ENCODE results near the gene VAV3. TPM values are rescaled to one million over a fixed set of nuclear protein-coding genes. Genes with fewer than 3 reads are reported as not detected.

The VAV3 gene
- total and polyA plus RNA-seq, 2 of the 8 experiments (the other 6 are each of a cell fraction or from before 2014, with no cell fraction given): 2.9 to 7.9 TPM

- CTCF ChIA-PET (ENCODE audit: partially characterized antibody): interaction anchor here (1.4 to 2.1 kb wide), 4 partner anchors 10 to 413 kb away, joined by 3 to 9 read pairs (median 6); no protein-coding TSS in a partner anchor
Observed at GRCh38 chr1:107689733-107690132, 275.2 kb downstream of the VAV3 start.

More at GRCh38 chr1:107689733-107690132, 275.2 kb downstream of the VAV3 start:
- no peaks in the 10 kb centered on the region for H3K23me2 ChIP-seq (ENCODE audit: low read depth, low read length)
- H4K91ac ChIP-seq (replicated peaks; ENCODE audit: insufficient read length, low read length): no peak overlapping the region
- no peak overlapping the region for H3K18ac ChIP-seq (ENCODE audit: extremely low read depth, low read length)
- H2AFZ ChIP-seq (ENCODE audit: low read length): no peak overlapping the region
- H3K79me1 ChIP-seq (ENCODE audit: low read depth, low read length): no peaks in the 10 kb centered on the region
- H2BK12ac ChIP-seq (ENCODE audit: low read depth, low read length): no peak overlapping the region
- TF ChIP-seq CTCF (IDR thresholded peaks at IDR 0.05; ENCODE audit: control extremely low read depth in 1 of 3, insufficient read depth in 1 of 3, low read depth in 1 of 3, low read length in 3 of 3) (peak in 1 of 3 experiments; percentile 2; a peak in 1 of 4 replicates), PHF8 (conservative IDR thresholded peaks at IDR 0.05; ENCODE audit: low read depth, low read length) (no peak), TAF1 (IDR thresholded peaks at IDR 0.05; ENCODE audit: low read depth, low read length) (no peak), SUZ12 (IDR thresholded peaks at IDR 0.05; ENCODE audit: low read length) (no peak), ATF3 (IDR thresholded peaks at IDR 0.05; ENCODE audit: insufficient read depth, low read depth, low read length) (no peak)
- H3K4me2 ChIP-seq (ENCODE audit: insufficient read depth in 1 of 2, low read depth in 2 of 2, low read length in 2 of 2): no peak overlapping the region
- FAIRE-seq (no peak), DNase-seq (ENCODE audit: low read depth in 1 of 2, low spot score in 2 of 2) (no peak)
- no peak overlapping the region for H3K9ac ChIP-seq (replicated peaks in 1 of 4; ENCODE audit: extremely low read depth in 1 of 4, low read depth in 3 of 4, low read length in 3 of 4)
- no peaks in the 10 kb centered on the region for H3K27me3 ChIP-seq (replicated peaks in 1 of 4; ENCODE audit: control insufficient read depth in 3 of 4, extremely low read depth in 1 of 4, insufficient read depth in 3 of 4, low read length in 3 of 4)
- WGBS, 2 experiments (ENCODE audit: extremely low coverage in 1 of 2, insufficient coverage in 1 of 2, insufficient read length in 1 of 2, insufficient replicate concordance in 2 of 2, low coverage in 1 of 2, low lambda C conversion rate in 2 of 2, missing lambda C conversion rate in 1 of 2): 93% methylated on average over 4 of the region's 4 CpGs; no CpG with 5 or more reads in 1 of the 2 experiments
- peaks cover 0 to 3% (median 1%) of the 10 kb centered on the region in 4 experiments; a peak in 2 of 7 replicates for H3K4me1 ChIP-seq (replicated peaks in 1 of 4; ENCODE audit: control insufficient read depth in 3 of 4, insufficient read depth in 4 of 4, low read length in 3 of 4)
- H4K20me1 ChIP-seq (replicated peaks in 1 of 2; ENCODE audit: control insufficient read depth in 1 of 2, insufficient read depth in 2 of 2, low read length in 2 of 2): no peaks in the 10 kb centered on the region
- no peak overlapping the region for H4K8ac ChIP-seq (ENCODE audit: extremely low read depth, insufficient read depth, low read length)
- no peak overlapping the region for H3K23ac ChIP-seq (ENCODE audit: insufficient read length)
- H3K9me3 ChIP-seq (ENCODE audit: insufficient read depth in 2 of 2, low read depth in 1 of 2, low read length in 1 of 2): no peaks in the 10 kb centered on the region
- no peak overlapping the region for H3K56ac ChIP-seq (replicated peaks; ENCODE audit: insufficient read length, low read depth, low read length)
- H3K36me3 ChIP-seq (ENCODE audit: control insufficient read depth in 2 of 4, insufficient read depth in 4 of 4, low read length in 3 of 4): no peaks in the 10 kb centered on the region
- H4K5ac ChIP-seq (ENCODE audit: insufficient read length, low read depth, low read length): no peak overlapping the region
- H2BK120ac ChIP-seq (replicated peaks; ENCODE audit: low read depth, low read length): no peak overlapping the region
- H2AK5ac ChIP-seq (ENCODE audit: low read depth, low read length): no peak overlapping the region
- H2BK20ac ChIP-seq (ENCODE audit: low read length): no peak overlapping the region
- H3K4ac ChIP-seq (replicated peaks; ENCODE audit: insufficient read length, low read depth, low read length): no peak overlapping the region
- no peaks in the 10 kb centered on the region for H3K79me2 ChIP-seq (ENCODE audit: control insufficient read depth in 1 of 2, insufficient read depth in 2 of 2, low read length in 2 of 2)
- no peak overlapping the region for H2BK5ac ChIP-seq (ENCODE audit: low read depth, low read length)
- POLR2A ChIA-PET (ENCODE audit: partially characterized antibody): interaction anchor here (0.6 kb wide), 1 partner anchor 1090 kb away, joined by 3 read pairs; no protein-coding TSS in a partner anchor
- H3K4me3 ChIP-seq (ENCODE audit: extremely low read depth in 1 of 4, insufficient read depth in 2 of 4, low read depth in 3 of 4, low read length in 4 of 4): no peak overlapping the region
- H2BK15ac ChIP-seq (ENCODE audit: low read length): no peak overlapping the region
- H3K14ac ChIP-seq (ENCODE audit: insufficient read length): no peak overlapping the region
- H3K27ac ChIP-seq (ENCODE audit: low read depth, low read length): no peak overlapping the region
